C4-2B (cell line): ENCODE results near the gene CHST11.

Experiments
- ZFX ChIP-seq: fragments of 450-650 bp; IDR thresholded peaks from 2 replicates; pipeline ENCODE4 v1.6.1; 2017
- TF ChIP-seq, protein P1 (sequence below): fragments of 450-650 bp; conservative IDR thresholded peaks from 2 replicates; pipeline ENCODE4 v1.5.1; 2017; ENCODE audit warnings: mild to moderate bottlenecking

DNA sequence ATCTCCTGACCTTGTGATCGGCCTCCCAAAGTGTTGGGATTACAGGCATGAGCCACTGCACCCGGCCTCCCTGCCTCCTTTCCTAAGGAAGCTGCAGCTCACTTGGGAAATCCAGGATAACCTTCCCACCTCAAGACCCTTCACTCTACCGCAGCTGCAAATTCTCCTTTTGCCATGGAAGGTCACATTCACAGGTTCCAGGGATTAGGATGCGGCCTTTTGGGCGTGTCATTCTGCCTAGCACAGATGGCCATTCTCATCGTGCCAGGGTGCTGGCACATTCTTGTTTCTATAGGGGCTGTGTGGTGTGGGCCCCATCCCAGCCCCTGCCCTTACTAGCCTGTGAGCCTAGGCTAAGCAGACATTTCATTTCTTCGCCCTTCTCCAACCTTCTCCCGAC is 219.9 kb downstream of the CHST11 start:
- TF ChIP-seq, protein P1, sequence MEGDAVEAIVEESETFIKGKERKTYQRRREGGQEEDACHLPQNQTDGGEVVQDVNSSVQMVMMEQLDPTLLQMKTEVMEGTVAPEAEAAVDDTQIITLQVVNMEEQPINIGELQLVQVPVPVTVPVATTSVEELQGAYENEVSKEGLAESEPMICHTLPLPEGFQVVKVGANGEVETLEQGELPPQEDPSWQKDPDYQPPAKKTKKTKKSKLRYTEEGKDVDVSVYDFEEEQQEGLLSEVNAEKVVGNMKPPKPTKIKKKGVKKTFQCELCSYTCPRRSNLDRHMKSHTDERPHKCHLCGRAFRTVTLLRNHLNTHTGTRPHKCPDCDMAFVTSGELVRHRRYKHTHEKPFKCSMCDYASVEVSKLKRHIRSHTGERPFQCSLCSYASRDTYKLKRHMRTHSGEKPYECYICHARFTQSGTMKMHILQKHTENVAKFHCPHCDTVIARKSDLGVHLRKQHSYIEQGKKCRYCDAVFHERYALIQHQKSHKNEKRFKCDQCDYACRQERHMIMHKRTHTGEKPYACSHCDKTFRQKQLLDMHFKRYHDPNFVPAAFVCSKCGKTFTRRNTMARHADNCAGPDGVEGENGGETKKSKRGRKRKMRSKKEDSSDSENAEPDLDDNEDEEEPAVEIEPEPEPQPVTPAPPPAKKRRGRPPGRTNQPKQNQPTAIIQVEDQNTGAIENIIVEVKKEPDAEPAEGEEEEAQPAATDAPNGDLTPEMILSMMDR = no peak
- no peak for TF ChIP-seq ZFX
